ENCODE measurements around the gene ADIPOR2.

ADIPOR2 gene

DNA sequence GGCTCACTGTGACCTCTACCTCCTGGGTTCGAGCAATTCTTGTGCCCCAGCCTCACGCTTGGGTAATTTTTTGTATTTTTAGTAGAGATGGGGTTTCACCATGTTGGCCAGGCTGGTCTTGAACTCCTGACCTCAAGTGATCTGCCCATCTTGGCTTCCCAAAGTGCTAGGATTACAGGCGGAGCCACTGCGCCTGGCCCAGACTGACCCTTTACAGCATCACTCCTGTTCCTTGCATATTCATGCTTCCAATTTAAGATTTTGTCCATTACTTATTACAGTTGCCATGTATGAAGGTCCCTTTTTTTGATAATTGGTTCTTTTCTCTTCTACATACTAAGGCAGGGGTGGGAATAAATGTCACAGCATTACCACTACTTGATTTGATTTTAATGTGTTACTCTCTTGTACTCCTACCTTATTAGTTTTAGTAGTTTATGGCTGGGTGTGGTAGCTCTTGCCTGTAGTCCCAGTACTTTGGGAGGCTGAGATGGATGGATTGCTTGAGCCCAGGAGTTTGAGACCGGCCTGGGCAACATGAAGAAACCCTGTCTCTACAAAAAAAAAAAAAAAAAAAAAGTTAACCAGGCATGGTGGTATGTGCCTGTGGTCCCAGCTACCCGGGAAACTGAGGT is 46.9 kb downstream of the ADIPOR2 start:
- no peak for DNase-seq (ENCODE audit: low spot score)

DNA sequence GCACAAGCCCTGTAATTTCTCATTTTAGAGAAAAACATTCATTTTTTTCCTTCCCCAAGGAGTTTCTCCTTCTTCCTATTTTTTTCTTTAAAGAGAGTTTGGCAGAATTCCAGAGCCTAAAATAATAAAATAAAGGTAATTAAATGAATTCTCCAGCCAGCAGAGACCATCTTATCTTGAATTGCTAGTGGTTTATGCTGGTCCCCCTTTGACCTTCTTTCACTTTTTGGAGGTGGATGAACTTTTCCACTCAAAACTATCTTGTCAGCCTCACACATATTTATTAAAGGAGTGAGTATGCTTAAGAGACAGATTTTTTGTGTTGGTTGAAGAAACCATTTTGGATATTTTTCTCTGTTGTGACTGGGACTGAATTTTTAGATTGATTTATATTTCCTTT is 47.6 kb downstream of the ADIPOR2 start:
- DNase-seq (ENCODE audit: low spot score) = no peak

DNA sequence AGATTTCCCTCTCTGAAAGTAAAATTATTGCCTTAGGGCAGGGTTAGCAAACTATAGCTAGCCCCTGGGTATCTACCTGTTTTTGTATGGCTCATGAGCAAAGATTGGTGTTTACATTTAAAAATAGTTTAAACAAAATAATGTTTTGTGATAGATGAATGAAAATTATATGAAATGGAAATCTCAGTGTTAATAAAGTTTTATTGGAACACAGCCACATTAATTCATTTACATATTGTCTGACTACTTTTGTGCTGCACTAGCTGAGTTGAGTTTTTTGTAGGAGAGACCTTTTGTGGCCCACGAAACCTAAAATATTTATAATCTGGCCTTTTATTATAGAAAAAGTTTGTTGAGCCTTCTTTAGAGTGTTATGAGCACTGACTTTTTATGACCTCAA is 48.5 kb downstream of the ADIPOR2 start:
- no peak for DNase-seq (ENCODE audit: low spot score)

DNA sequence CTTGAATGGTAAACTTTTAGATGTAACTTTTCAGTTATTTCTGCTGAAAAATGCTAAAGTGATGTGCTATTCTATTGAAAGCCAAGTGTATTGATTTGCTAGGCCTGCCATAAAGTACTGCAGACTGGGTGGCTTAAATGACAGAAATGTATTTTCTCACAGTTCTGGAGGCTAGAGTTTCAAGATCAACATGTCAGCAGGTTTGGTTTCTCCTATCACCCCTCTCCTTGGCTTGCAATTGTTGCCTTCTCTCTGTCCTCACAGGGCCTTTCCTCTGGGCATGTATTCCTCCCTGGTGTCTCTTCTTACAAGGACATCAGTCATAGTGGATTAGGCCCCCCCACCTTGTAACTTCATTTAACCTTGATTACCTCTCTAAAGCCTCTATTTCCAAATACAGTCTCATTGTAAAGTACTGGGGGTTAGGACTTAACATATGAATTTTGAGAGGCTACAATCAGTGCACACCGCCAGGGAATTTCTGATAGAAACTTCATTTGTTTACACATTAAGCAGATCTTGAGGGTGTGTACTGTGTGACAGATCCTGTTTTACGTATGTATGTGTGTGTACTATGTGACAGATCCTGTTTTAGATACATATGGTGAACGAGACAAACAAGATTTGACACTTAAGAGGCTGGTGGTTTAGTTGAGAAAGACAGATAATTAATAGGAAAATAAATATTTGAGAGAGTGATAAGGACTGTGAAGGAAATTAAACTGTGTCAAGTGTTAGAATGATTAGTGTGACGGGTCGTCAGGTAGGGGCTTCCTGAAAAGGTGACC is 49.5 kb downstream of the ADIPOR2 start:
- no peak for DNase-seq (ENCODE audit: low spot score)

DNA sequence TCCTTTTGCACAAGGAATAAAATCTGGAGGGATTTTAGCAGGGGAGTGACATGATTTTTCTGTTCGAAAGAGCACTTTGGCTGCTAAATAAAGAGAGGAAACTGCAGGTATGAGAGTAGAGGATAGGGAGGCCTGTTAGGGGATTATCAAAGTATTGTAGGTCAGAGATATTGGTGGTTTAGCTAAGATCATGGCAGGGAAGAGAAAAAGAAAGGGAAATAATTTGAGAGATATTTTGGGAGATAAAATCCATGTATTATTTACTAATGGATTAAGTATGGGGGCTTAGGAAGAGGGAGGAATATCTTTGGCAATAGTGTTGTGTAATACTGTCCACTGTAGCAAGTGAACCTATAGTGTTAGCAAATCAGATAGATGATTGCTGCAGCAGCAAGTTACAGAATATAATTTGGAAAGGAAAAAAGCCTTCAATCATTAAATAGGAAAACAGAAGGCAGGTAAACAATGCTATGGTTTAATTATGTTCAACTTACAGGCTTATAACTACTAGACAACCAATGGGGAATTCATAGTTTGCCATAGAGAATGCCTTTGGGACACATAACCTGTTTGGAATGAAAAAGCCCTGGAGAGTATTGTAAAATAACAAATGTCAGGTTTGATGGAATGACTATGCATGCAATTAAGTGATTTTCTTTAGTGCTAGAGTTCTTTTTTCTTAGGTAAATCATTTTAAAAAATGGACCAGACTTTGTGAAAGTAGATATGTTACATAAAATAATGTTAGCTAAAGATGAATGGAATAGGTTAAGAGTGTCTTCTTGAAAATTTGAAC is 50.5 kb downstream of the ADIPOR2 start:
- no peak for DNase-seq (ENCODE audit: low spot score)

DNA sequence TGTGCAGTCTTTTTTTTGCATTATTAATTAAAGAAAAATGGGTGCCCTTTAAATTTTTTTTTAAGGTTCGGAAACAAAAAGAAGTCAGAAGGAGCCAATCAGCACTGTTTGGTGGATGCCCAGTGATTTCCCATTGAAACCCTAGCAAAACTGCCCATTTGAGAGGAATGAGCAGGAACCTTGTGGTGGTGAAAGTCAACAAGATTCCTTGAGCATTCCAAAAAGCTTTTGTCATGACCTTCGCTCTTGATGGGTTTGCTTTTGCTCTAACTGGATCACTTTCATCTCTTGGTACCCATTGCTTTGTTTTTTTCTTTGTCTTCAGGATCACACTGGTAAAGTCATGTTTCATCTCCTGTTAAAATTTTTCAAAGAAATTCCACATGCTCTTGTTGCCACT is 54.1 kb downstream of the ADIPOR2 start:
- peak; percentile 17 for DNase-seq (ENCODE audit: low spot score)

DNA sequence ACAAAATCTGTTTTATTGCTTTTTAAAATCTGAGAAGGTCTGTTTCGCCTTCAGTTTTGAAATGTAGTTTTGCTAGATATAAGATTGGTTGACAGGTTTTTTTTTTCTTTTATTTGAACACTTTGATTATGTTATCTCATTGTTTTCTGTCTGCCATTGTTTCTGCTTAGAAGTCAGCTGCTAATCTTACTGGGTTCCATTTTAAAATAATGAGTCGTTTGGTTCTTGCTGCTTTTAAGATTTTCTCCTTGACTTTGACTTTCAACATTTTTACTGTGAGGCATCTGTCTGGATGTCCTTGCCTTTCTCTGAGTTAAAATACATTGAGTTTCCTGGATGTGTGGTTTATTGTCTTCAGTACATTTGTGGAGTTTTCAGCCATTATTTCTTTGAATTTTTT is 56.7 kb downstream of the ADIPOR2 start:
- DNase-seq (ENCODE audit: low spot score) = no peak

DNA sequence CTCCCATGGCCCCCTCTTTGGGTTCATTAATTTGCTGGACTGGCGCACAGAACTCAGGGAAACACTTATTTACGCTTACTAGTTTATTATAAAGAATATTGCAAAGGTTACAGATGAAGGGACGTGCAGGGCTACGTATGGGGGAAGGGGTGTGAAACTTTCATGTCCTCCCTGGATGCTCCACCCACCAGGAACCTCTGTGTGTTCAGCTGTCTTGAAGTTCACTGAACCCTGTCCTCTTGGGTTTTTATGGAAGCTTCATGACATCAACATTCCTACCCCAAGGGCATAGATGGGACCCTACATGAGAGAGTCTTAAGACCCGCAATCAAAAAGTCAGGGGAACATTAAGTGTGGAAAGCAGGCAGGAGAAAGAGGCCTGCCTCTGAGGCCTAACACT is 58.1 kb downstream of the ADIPOR2 start:
- DNase-seq (ENCODE audit: low spot score) = no peak

DNA sequence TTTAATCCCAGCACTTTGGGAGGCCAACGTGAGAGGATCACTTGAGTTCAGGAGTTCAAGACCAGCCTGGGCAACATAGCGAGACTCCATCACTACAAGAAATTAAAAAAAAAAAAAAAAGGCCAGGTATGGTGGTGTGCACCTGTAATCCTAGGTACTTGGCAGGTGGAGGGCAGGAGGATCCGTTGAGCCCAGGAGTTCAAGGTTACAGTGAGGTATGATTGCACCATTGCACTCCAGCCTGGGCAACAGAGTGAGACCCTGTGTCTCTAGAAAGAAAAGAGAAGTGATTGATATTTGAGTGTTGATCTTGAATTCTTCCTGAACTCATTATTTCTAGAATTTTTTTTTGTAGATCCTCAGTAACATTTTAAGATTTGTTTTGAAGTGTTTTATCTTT is 59.4 kb downstream of the ADIPOR2 start:
- no peak for DNase-seq (ENCODE audit: low spot score)

DNA sequence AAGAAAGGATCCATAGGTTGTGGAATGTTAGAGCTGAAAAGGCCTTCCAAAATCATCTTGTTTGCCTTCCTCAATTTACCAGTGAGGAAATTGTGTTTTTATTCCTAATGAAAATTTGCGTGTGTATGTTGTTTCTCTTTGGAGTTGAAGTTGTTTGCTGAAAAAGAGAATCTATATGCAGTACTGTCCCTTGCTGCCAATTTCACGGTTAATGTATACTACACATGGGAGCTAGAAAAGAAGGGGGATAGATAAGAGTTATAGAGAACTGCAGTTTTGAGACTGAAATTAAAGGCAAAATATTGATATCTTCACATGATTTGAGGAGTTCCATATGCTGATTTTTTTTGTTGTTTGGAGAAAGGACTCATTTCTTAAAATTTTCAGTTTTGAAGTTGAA is 67.5 kb downstream of the ADIPOR2 start:
- no peak for DNase-seq (ENCODE audit: low spot score)

DNA sequence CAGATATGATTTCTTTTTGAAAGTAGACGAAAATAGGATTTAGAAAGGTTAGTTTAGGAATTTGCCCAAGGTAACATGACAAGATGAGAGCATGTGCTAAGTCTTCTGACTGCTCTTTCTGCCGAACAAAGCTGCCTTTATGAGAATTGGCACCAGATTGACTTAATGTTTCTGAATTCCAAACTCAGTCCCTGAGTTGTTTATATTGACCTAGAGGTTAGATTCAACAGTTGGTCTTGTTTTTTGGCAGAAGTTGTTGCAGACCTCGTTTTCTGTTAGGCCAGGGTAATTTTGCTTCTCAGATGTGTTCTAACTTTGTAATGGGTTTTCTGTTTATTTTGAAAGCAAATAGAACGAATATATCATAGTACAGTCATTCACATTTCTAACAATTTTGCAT is 68.0 kb downstream of the ADIPOR2 start:
- no peak for DNase-seq (ENCODE audit: low spot score)

DNA sequence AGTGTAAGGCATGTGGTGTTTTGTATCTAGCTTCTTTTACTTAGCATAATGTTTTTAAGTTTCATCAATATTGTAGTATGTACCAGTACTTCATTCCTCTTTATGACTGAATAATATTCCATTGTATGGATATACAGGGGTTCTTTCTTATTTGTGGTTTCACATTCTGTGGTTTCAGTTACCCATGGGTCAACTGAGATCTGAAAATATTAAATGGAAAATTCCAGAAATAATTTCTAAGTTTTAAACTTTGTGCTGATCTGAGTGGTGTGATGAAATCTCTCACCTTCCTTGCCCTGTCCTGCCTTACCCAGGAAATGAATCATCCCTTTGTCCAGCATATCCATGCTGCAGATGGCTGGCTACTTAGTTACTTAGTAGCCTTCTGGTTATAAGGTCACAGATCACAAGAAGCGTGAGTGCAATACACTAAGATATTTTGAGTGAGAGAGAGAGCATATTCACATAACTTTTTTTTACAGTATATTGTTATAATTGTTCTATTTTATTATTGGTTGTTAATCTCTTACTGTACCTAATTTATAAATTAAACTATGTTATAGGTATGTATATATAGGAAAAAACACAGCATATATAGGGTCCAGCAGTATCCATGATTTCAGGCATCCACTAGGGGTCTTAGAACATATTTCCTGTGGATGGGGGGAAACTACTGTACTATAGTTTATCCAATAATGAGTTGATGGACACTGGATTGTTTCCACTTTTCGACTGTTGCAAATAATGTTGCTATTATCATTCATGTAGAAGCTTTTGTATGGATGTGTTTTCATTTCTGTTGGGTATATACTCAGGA is 69.9 kb downstream of the ADIPOR2 start:
- DNase-seq (ENCODE audit: low spot score) = no peak

DNA sequence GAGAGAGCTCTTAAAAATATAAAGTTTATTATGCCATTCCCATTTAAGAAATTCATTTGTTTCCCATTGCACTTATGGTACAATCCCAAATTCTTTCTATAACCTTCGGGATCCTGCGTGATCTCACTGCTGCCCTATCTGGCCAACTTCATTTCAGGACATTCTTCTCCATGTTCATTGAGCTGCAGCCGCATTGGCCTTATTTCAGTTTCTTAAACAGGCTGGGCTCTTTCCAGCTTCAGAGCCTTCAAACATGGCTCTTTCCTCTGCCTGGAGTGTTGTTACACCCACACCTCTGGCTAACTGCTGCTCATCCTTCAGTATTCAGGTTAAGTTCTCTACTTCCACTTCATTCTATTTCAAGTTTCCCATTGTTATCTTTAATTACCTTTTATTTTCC is 71.0 kb downstream of the ADIPOR2 start:
- no peak for DNase-seq (ENCODE audit: low spot score)

DNA sequence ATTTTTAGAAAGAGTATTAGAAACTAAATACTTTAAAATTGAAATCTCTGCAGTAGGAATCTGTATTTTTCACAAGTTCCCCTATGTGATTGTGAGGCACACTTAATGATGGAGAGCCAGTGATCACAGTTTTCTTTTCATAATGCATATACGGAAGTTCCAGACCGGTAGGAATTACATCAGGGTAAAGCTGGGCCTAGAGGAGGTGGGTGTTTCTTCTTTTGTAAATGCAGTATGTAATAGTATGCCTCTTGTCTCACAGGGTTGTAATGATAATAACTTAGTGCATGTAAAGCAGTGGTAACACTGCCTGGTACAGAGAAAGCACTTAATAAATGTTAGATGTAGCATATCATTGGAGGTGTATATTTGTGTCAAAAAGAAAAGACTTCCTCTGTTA is 72.3 kb downstream of the ADIPOR2 start:
- DNase-seq (ENCODE audit: low spot score) = no peak

DNA sequence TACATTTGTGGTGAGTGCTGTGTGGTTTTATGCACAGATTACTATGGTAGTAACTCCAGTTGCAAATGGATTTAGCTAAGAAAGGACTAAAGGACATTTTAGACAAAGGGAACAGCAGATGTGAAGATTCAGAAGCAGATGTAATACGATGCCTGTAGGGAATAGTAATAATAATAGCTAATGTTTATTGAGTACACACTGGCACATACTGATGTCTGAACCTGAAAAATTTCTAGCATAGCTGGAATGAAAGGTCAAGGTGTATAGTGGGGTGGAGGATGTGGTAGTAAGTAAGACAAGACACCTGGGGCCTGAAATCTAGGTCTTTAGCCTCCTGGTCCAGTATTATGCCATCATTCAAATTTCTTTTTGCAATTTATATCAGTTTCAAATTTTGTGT is 75.2 kb downstream of the ADIPOR2 start:
- DNase-seq (ENCODE audit: low spot score) = no peak

DNA sequence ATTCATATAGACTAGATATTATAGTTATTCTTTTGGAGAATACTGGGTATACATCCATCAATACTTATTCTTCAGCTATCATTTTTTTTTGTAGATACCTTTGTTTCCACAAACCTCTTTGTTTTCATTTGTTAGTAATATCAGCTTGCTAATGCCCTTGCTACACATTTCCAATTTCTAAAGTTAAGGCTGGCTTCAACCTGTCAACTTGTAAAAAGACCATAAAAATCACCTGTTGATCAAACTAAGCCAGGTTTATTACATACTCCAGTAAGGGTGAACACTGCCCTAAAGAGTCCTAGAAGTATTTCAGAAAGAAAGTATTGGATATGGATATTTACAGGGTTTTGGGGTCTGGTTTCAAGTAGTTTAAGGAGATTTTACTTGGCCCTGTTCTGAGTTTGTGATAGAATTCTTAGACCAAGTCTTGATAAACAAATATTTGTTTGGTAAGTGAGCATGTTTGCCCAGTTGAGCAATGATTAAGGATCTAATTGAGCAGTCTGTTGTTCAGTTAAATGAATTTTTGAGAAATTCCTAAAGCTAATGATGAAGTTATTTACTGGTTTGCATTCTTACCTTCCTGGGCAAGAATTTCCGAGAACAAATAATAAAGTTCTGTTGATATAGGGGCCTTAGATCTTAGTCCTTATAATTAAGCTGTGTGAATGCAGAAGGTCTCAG is 76.7 kb downstream of the ADIPOR2 start:
- DNase-seq (ENCODE audit: low spot score) = no peak

DNA sequence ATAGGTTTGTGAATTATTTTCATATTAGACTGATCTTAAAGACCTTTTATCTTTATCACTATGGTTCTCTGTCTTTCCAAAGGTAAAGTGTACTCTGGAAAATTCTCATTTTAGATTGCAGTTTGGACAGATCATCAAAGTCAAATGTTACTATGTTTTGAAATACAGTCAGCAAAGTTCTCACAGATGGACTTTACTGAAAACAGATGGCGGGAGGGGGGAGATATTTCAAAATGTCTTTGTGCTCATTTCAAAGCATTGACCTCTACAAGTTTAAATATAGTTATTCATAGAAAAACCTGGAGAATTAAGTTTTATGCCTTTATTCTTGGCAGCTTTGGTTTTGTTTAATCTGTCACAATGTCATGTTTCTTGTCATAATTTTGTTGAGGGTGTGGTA is 77.7 kb downstream of the ADIPOR2 start:
- no peak for DNase-seq (ENCODE audit: low spot score)

DNA sequence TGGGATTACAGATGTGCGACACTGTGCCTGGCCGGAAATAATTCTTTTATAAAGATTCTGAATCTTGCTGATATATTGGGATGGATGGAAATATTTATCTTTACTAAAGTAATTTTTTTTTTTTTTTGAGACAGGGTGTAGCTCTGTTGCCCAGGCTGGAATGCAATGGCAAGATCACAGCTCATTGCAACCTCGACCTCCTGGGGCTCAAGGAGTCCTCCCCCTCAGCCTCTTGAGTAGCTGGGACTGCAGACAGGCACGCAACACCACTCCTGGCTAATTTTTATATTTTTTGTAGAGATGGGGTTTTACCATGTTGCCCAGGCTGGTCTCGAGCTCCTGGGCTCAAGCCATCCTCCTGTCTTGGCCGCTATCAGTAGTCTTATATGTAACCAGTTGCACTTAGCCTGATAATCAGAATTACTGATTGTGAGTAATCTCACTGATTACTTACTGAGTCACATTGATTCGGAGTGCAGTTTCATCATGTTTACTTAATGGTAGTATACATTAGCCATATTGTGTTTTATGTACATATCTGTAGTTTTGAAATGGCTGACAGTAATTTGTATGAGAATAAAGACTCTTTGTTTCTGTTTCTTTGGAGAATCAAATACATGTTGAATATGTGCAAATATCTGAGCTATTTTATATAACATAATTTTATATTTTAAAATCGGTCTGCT is 79.1 kb downstream of the ADIPOR2 start:
- no peak for DNase-seq (ENCODE audit: low spot score)

DNA sequence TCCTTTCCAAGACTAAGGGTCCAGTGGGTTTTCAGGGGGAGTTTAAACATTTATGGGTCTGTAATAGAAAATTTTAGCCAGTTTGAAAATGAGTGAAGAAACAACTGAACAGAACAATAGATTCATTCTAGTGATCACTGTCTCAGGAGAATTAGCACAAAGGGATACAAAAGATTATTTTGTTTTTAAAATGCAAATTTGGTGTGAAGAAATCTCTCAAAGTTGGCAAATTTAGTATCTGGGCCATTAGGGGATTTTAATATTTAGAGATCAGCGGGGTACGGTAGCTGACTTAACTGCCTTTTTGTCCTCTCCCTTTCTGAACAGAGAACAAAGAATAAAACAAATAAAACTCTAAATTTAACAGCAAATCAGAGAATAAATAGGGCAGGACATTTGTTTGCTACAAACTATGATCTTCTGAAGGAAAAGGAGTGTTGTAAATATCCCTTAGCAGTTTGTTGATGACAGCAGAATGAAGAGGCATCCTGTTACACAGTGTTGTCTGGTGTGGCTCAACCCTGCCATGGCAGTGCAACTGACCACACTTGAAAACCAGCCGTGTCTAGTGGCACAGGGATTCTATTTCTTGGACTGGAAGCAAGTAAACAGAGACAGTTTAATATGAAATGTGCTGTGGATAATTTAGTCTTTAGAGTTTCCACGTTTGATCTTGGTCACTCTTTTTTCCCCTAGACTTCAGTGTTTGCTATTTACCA is 83.2 kb downstream of the ADIPOR2 start:
- no peak for DNase-seq (ENCODE audit: low spot score)

DNA sequence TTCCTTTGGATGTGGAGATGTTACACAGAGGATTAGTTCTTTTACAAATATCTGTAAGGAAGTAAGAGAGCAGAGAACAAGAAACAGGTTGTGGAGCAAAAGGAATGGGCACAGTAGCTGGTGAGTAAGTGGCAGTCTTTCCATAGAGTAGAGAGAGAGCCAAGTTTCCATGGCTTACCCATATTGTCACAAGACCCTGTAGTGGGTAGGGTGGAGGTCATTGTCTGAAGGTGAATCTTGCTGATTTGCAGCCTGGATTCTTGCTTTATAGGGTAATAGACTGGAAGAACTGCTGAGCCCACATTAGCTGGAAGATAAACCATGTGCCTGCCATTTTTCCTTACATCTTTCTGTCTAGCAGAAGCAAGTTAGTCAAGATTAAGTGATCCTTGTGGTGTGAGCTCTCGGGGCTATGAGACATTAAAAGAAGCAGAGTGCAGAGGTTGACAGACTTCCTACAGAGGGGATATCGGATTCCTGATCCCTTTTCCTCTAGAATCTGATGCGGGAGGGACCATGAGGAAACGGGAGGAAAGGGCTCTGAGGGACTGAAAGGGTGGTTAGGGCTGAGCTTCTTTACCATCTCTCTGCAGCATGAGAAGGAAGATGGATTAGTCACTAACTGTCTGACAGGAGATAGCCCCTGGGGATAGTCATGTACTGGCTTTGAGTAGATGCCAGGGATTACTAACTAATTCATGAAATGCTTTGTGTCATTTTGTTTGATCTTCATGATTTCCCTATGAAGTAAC is 85.5 kb downstream of the ADIPOR2 start:
- DNase-seq (ENCODE audit: low spot score) = no peak

Measured in AG08396 (cell line).